ENCODE measurements around the gene PTMS.
"Not testable (repeated sequence)": the region's sequence is repeated elsewhere in the genome, so short reads cannot be mapped to it uniquely, and the experiment has no call there.

Gene PTMS

DNA sequence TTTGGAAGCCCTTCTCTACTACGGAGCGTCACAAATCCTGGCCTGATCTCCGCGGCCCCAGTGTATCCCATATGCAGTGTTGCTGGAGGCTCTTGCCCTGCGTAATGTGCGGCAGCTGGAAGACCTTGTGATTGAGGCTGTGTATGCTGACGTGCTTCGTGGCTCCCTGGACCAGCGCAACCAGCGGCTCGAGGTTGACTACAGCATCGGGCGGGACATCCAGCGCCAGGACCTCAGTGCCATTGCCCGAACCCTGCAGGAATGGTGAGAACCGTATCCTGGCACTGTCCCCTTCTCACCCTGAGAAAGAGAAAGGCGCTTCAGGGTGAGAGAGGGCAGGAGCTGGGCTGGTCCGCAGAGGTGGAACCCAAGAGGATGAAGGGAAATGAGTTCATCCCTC is 37.0 kb upstream of the PTMS start:
- DNase-seq (ENCODE audit: low read depth), result no peak
- TF ChIP-seq, protein P1, sequence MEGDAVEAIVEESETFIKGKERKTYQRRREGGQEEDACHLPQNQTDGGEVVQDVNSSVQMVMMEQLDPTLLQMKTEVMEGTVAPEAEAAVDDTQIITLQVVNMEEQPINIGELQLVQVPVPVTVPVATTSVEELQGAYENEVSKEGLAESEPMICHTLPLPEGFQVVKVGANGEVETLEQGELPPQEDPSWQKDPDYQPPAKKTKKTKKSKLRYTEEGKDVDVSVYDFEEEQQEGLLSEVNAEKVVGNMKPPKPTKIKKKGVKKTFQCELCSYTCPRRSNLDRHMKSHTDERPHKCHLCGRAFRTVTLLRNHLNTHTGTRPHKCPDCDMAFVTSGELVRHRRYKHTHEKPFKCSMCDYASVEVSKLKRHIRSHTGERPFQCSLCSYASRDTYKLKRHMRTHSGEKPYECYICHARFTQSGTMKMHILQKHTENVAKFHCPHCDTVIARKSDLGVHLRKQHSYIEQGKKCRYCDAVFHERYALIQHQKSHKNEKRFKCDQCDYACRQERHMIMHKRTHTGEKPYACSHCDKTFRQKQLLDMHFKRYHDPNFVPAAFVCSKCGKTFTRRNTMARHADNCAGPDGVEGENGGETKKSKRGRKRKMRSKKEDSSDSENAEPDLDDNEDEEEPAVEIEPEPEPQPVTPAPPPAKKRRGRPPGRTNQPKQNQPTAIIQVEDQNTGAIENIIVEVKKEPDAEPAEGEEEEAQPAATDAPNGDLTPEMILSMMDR (IDR thresholded peaks at IDR 0.05; ENCODE audit: insufficient read depth, low read depth, low read length, missing control alignments), result no peak
- no peak overlapping the region for H3K4me3 ChIP-seq (ENCODE audit: low read length)

- TF ChIP-seq, protein P1 (IDR thresholded peaks at IDR 0.05; ENCODE audit: insufficient read depth, low read depth, low read length, missing control alignments), result no peak
- DNase-seq (ENCODE audit: low read depth), result no peak
- no peak overlapping the region for H3K4me3 ChIP-seq (ENCODE audit: low read length)
Measured at GRCh38 chr12:6730169-6730568, 36.0 kb upstream of the PTMS start.

DNA sequence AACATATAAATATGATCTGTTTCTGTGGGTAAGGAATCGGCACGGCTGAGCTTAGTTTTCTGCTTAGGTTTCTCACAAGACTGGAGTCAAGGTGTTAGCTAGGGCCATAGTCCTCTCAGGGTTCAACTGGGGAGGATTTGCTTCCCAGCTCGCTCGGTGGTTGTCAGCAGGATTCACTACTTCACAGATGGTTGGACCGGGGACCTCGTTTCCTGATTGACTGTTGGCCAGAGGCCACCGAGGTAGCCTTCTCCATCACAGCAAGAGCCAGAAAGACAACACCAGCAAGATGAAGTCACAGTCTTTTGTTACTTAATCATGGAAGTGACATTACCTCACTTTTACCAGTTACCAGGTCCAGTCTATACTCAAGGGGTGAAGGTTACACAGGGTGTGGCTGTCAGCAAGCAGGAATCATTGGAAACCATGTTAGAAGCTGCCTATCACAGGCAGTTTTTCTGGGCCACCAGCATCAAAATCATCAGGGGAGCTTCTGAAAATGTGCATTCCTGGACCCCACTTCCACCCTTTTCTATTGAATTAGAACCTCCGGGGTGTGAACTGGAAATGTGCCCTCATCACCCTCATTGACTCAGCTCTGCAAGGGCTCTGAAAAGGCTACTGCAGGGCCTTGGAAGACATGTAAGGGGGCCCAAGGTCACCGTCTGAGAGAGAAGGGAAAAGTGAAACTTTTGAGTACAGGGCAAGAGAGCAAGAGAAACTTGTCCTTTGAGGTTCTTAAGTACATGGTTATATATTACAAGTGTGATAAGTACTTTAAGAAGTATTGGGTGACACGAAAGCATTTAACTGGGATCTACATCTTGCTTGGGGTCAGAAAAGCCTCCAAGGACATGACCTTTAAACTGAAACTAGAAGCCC is 31.4 kb upstream of the PTMS start:
- no peak overlapping the region for H3K4me3 ChIP-seq (ENCODE audit: low read length)
- TF ChIP-seq, protein P1 (IDR thresholded peaks at IDR 0.05; ENCODE audit: insufficient read depth, low read depth, low read length, missing control alignments), result no peak
- DNase-seq (ENCODE audit: low read depth), result no peak

DNA sequence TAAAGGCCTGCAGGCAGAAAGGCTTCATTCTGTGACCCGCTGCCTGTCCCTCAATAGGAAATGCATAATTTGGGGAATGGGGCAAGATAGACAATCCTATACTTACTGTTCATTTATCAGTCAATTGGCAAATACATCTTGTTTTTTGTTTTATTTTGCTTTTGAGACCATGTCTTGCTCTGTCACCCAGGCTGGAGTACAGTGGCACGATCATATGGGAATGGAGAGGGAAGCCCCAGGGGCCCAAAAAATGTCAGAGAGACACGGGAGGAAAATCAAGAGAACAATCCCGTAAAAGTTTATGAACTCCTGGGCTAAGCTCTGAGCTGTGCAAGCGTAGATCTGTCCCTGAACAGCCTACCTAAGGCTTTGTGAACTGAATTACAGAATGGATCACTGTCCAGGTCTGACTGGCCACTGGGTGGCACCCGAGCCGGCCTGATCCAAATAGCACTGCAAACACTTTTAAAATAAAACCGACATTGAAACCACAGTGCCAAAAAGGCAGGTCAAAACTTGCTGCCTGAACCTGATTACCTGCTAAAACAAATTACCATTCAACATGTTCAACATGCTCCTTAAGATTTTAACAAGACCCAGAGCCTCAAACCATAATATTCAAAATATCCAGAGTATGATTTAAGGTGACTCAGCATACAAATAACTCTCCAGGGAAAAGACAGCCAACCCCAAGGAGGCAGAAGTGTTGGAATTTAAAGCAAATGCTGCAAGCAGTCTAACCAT is 30.5 kb upstream of the PTMS start:
- TF ChIP-seq, protein P1 (IDR thresholded peaks at IDR 0.05; ENCODE audit: insufficient read depth, low read depth, low read length, missing control alignments), result peak; percentile 88
- peak; percentile 97 for DNase-seq (ENCODE audit: low read depth)
- H3K4me3 ChIP-seq (ENCODE audit: low read length), result no peak overlapping the region

GRCh38 chr12:6736754-6737153 is 29.4 kb upstream of the PTMS start:
- TF ChIP-seq, protein P1 (IDR thresholded peaks at IDR 0.05; ENCODE audit: insufficient read depth, low read depth, low read length, missing control alignments), result no peak
- no peak overlapping the region for H3K4me3 ChIP-seq (ENCODE audit: low read length)
- no peak for DNase-seq (ENCODE audit: low read depth)

DNA sequence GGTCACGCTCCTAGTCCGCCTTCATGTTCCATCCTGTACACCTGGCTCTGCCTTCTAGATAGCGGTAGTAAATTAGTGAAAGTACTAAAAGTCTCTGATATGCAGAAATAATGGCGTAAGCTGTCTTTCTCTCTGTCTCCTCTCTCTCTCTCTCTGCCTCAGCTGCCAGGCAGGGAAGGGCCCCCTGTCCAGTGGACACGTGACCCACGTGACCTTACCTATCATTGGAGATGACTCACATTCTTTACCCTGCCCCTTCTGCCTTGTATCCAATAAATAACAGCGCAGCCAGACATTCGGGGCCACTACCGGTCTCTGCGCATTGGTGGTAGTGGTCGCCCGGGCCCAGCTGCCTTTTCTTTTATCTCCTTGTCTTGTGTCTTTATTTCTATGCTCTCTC is 24.1 kb upstream of the PTMS start:
- H3K4me3 ChIP-seq (ENCODE audit: low read length), result not testable (repeated sequence)

DNA sequence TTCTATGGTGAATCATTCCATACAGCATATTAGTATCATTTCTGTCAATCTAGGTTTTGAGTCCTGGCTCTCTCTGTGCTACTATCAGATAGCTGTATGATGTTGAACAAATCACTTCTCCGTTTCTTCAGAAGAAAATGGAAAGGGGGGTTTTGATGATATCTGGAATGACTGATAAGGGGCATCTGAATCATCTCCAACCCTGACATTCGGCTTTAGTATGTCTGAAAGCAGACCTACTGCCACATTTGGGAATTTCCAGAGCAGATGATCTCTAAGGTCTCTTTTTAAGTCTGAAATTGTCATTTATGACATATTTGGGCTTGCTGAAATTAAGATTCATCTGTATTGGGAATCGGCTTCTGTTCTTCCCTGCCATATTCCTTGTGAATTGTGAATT is 23.3 kb upstream of the PTMS start:
- TF ChIP-seq, protein P1 (IDR thresholded peaks at IDR 0.05; ENCODE audit: insufficient read depth, low read depth, low read length, missing control alignments), result no peak
- no peak for DNase-seq (ENCODE audit: low read depth)
- H3K4me3 ChIP-seq (ENCODE audit: low read length), result no peak overlapping the region

More for the DNA sequence above, 24.1 kb upstream of the PTMS start:
- DNase-seq (ENCODE audit: low read depth), result not testable (repeated sequence)

DNA sequence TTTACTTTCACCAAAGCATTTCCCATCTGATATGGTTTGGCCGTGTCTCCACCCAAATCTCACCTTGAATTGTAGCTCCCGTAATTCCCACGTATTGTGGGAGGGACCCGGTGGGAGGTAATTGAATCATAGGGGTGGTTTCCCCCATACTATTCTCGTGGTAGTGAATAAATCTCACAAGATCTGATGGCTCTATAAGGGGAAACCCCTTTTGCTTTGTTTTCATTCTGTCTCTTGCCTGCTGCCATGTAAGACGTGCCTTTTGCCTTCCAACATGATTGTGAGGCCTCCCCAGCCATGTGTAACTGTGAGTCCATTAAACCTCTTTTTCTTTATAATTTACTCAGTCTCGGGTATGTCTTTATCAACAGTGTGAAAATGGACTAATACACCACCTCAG is 22.9 kb upstream of the PTMS start:
- DNase-seq (ENCODE audit: low read depth); H3K4me3 ChIP-seq (ENCODE audit: low read length): not testable (repeated sequence)
